Smooth muscle cell (in vitro differentiated cells): ENCODE results near the gene LAMC1. TPM values are rescaled to one million over a fixed set of nuclear protein-coding genes. Genes with fewer than 3 reads are reported as not detected.

Experiments used
- DNase-seq: peaks from one replicate; lab custom pipeline; 2025; ENCODE audit not compliant: unreplicated experiment; lab: John Stamatoyannopoulos, UW
- H2AFZ ChIP-seq: fragments of 200-600 bp; sonication (generic); 2 replicates; pipeline ENCODE4 v1.6.0; 2016; ENCODE audit warnings: antibody characterized with exemption, low read depth, mild to moderate bottlenecking
- H3F3A ChIP-seq: fragments of 200-600 bp; sonication (generic); 2 replicates; pipeline ENCODE4 v1.6.0; 2017; ENCODE audit warnings: antibody characterized with exemption, low read depth
- H3K27ac ChIP-seq: fragments of 200-600 bp; sonication (generic); 2 replicates; pipeline ENCODE4 v1.5.1; 2016; ENCODE audit warnings: low read depth, mild to moderate bottlenecking
- H3K27me3 ChIP-seq: fragments of 200-600 bp; sonication (generic); 2 replicates; pipeline ENCODE4 v1.6.1; 2016; ENCODE audit warnings: low read depth, mild to moderate bottlenecking
- H3K36me3 ChIP-seq: fragments of 200-600 bp; sonication (generic); 2 replicates; pipeline ENCODE4 v1.5.1; 2016; ENCODE audit warnings: low read depth
- H3K4me1 ChIP-seq: fragments of 200-600 bp; sonication (generic); 2 replicates; pipeline ENCODE4 v1.5.1; 2016; ENCODE audit warnings: low read depth
- H3K4me2 ChIP-seq: fragments of 200-600 bp; sonication (generic); 2 replicates; pipeline ENCODE4 v1.6.0; 2016; ENCODE audit warnings: mild to moderate bottlenecking
- H3K4me3 ChIP-seq: fragments of 200-600 bp; sonication (generic); 2 replicates; pipeline ENCODE4 v1.5.1; 2016; ENCODE audit warnings: mild to moderate bottlenecking
- H3K79me2 ChIP-seq: fragments of 200-600 bp; sonication (generic); 2 replicates; pipeline ENCODE4 v1.6.0; 2016; ENCODE audit warnings: low read depth, mild to moderate bottlenecking
- H3K9ac ChIP-seq: fragments of 200-600 bp; sonication (generic); 2 replicates; pipeline ENCODE4 v1.6.0; 2016; ENCODE audit warnings: low read depth
- H3K9me3 ChIP-seq: fragments of 200-600 bp; sonication (generic); replicated peaks from 2 replicates; pipeline ENCODE4 v1.5.1; 2016; ENCODE audit warnings: low read depth
- H4K20me1 ChIP-seq: fragments of 200-600 bp; sonication (generic); 2 replicates; pipeline ENCODE4 v1.6.0; 2016; ENCODE audit warnings: low read depth
- WGBS: methylation state at CpG from one replicate; pipeline ENCODE4 v1.1.7; 2016; ENCODE audit warnings: low lambda C conversion rate; 5-methylcytosine and 5-hydroxymethylcytosine counted together
- polyA plus RNA-seq: library from polyadenylated mRNA; unstranded; fragments of >200 nt; fragmentation: Nextera tagmentation; extraction: Ambion mirVana; gene quantifications from 2 replicates; pipeline ENCODE4 v1.2.1, GENCODE V29; 2016
- total RNA-seq: library from RNA; depleted of rRNA; stranded (reverse); fragments of >200 nt; gene quantifications from 2 replicates; pipeline ENCODE4 v1.2.3, GENCODE V29; 2014
- TF ChIP-seq, protein P1 (sequence below): fragments of 200-600 bp; sonication (generic); IDR thresholded peaks from 2 replicates; pipeline ENCODE4 v1.5.1; 2017; ENCODE audit warnings: borderline replicate concordance, mild to moderate bottlenecking, antibody characterized with exemption; ENCODE audit not compliant: insufficient read depth, poor library complexity, severe bottlenecking

The LAMC1 gene
- total and polyA plus RNA-seq, 2 experiments from 2014 or later, result 64.9 to 137 TPM

DNA sequence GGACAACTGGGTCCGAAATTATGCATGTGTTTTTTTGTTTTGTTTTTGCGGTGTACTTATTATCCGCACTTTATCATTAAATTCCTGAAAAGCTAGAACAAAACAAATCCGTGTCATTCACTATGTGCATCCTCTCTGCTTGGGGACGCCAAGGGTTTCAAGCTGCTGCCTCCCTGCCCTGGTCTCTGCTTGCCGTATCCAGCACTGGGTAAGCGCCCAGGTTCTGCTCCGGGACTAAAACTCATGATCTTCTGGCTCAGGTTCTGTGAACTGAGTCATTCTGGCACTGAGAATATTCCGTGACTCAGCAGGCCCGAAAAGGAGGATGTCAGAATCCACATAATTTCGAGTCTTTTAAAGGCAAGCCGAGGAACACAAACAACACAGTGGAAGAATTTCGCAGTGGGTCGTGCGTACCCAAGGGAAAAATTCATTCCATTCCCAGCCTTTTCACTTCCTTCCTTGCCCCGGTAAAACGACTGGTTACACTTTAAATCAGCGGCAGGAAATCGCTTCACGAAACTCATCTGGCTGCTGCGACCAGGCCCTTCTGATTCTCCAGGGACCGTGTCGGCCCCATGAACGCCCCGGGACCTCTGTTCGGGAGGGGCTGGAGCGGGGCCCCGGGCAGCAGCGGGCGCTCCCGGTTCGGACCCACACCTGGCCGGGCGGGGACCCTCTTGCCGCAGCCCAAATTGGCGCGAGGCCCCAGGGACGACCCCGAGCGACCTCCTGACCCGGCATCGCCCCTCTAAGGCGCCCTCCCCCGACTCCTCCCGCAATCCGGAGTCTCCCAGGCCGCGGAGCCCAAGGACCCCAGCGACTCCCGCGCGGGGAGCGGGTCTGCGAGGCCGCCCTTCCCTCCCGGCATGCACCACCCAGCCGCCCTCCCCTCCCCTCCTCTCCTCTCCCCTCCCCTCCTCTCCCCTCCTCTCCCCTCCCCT is 746 bp upstream of the LAMC1 start:
- WGBS, result 2% methylated on average over 36 of the region's 57 CpGs
- H3K36me3 ChIP-seq, result no peaks in the 10 kb centered on the region

DNA sequence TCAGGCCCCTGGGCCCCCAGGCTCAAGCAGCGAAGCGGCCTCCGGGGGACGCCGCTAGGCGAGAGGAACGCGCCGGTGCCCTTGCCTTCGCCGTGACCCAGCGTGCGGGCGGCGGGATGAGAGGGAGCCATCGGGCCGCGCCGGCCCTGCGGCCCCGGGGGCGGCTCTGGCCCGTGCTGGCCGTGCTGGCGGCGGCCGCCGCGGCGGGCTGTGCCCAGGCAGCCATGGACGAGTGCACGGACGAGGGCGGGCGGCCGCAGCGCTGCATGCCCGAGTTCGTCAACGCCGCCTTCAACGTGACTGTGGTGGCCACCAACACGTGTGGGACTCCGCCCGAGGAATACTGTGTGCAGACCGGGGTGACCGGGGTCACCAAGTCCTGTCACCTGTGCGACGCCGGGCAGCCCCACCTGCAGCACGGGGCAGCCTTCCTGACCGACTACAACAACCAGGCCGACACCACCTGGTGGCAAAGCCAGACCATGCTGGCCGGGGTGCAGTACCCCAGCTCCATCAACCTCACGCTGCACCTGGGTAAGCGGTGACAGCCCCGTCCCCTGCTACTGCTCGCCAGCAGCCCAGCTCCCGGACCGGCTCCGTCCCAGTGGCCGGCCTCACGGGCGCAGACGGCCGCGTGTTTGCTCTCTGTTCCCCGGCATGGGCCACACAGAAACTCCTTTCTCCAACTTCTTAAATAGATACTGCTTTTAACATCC is 539 bp downstream of the LAMC1 start:
- 1% methylated on average over 67 of the region's 68 CpGs for WGBS
- Histone ChIP-seq H3K27ac (peak overlapping the region; percentile 100), H3K36me3 (no peaks in the 10 kb centered on the region), H3K27me3 (no peaks in the 10 kb centered on the region), H3K4me1 (peaks cover 38% of the 10 kb centered on the region), H3K9me3 (no peaks in the 10 kb centered on the region), H3K4me3 (peak overlapping the region; percentile 72), H3K9ac (peak overlapping the region; percentile 92), H4K20me1 (peaks cover 43% of the 10 kb centered on the region), H2AFZ (no peak overlapping the region), H3F3A (peaks cover 5% of the 10 kb centered on the region), H3K4me2 (peak overlapping the region; percentile 88), H3K79me2 (peaks cover 51% of the 10 kb centered on the region)
- peak; percentile 52 for DNase-seq
- TF ChIP-seq, protein P1, sequence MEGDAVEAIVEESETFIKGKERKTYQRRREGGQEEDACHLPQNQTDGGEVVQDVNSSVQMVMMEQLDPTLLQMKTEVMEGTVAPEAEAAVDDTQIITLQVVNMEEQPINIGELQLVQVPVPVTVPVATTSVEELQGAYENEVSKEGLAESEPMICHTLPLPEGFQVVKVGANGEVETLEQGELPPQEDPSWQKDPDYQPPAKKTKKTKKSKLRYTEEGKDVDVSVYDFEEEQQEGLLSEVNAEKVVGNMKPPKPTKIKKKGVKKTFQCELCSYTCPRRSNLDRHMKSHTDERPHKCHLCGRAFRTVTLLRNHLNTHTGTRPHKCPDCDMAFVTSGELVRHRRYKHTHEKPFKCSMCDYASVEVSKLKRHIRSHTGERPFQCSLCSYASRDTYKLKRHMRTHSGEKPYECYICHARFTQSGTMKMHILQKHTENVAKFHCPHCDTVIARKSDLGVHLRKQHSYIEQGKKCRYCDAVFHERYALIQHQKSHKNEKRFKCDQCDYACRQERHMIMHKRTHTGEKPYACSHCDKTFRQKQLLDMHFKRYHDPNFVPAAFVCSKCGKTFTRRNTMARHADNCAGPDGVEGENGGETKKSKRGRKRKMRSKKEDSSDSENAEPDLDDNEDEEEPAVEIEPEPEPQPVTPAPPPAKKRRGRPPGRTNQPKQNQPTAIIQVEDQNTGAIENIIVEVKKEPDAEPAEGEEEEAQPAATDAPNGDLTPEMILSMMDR, result peak; percentile 37

More for the DNA sequence above, 746 bp upstream of the LAMC1 start:
- peak overlapping the region; percentile 88 for H3K4me2 ChIP-seq
- no peaks in the 10 kb centered on the region for H3K9me3 ChIP-seq
- H3K27me3 ChIP-seq, result no peaks in the 10 kb centered on the region
- peak overlapping the region; percentile 100 for H3K27ac ChIP-seq
- peak overlapping the region; percentile 72 for H3K4me3 ChIP-seq
- TF ChIP-seq, protein P1, result no peak
- peaks cover 26% of the 10 kb centered on the region for H3K4me1 ChIP-seq
- peak overlapping the region; percentile 14 for H2AFZ ChIP-seq
- peaks cover 38% of the 10 kb centered on the region for H3K79me2 ChIP-seq
- H4K20me1 ChIP-seq, result peaks cover 37% of the 10 kb centered on the region
- DNase-seq, result peak; percentile 67
- peak overlapping the region; percentile 99 for H3K9ac ChIP-seq
- peaks cover 5% of the 10 kb centered on the region for H3F3A ChIP-seq

DNA sequence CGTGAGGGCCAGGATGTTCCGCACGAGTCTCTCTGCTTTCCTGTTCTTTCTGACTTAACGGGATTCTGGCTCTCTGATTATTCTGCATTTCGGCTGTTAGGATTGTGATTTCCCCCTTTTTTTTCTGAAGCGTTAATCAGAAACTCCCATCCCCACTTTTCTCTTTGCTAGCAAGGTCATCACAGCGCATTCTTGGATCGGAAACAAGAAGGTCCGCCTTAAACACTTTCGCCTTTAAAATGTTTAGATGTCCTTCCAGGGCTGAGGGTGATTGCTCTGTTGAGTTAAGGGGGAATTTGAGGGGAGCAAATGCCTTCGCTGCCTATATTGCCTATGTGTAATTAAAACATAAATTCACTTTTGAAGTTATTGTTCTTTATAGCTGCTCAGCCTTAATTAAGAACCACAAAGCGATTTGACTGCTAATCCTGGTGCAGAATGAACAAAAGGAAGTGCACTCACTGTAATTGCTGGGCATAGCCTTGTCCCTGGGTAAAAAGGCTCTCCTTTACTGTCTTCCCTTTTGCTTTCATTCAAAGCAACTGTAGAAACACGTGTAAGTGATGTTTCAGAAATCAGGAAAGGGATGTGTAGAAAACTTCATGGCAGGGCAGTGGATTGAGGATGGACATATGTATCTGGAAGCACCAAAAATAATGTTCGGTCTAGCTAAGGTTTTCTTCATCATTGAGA is 1.2 kb downstream of the LAMC1 start:
- Histone ChIP-seq H4K20me1 (peaks cover 48% of the 10 kb centered on the region), H3K27ac (peak overlapping the region; percentile 100), H3K4me1 (peaks cover 39% of the 10 kb centered on the region), H3F3A (peaks cover 5% of the 10 kb centered on the region), H3K79me2 (peaks cover 58% of the 10 kb centered on the region), H3K36me3 (no peaks in the 10 kb centered on the region), H3K4me3 (peak overlapping the region; percentile 72), H2AFZ (no peak overlapping the region), H3K27me3 (no peaks in the 10 kb centered on the region), H3K9ac (peak overlapping the region; percentile 92), H3K4me2 (peak overlapping the region; percentile 88), H3K9me3 (no peaks in the 10 kb centered on the region)
- no peak for DNase-seq
- 5% methylated on average over 14 of the region's 14 CpGs for WGBS
- TF ChIP-seq, protein P1, result no peak
